Gastrocnemius medialis (tissue), 4 donors: ENCODE results near the gene JMJD1C. TPM values are rescaled to one million over a fixed set of nuclear protein-coding genes. Genes with fewer than 3 reads are reported as not detected.

Experiments used
- ATAC-seq, 2 donors: fragments of 150-250 bp; one replicate each; pipeline ENCODE4 v1.9.1; 2016
- DNase-seq, 2 donors: peaks; one replicate each; pipeline ENCODE4 v3.0.0-alpha.2; 2019
- H3K27ac ChIP-seq, 4 donors: fragments of 200-600 bp; sonication (generic); 1 replicate in 1 of 4; 2 replicates in 3 of 4; pipeline ENCODE4 v1.5.1; 2016 to 2018; ENCODE audit warnings: mild to moderate bottlenecking in 2 of 4, moderate library complexity in 1 of 4
- H3K27me3 ChIP-seq, 3 donors: fragments of 200-600 bp; sonication (generic) in 2 of 3; 1 replicate in 1 of 3; 2 replicates in 2 of 3; pipeline versions ENCODE4 v1.5.1 to v1.6.0; 2016 to 2019; ENCODE audit warnings: mild to moderate bottlenecking in 1 of 3, moderate library complexity in 1 of 3
- H3K36me3 ChIP-seq, 2 donors: fragments of 200-600 bp; sonication (generic) in 1 of 2; one replicate each; pipeline ENCODE4 v1.5.1; 2017 to 2018
- H3K4me1 ChIP-seq, 2 donors: fragments of 200-600 bp; sonication (generic) in 1 of 2; one replicate each; pipeline ENCODE4 v1.5.1; 2016 to 2017; ENCODE audit warnings: mild to moderate bottlenecking in 2 of 2
- H3K4me3 ChIP-seq, 4 donors: fragments of 200-600 bp; sonication (generic) in 3 of 4; 1 replicate in 1 of 4; 2 replicates in 3 of 4; pipeline ENCODE4 v1.5.1; 2016 to 2019; ENCODE audit warnings: mild to moderate bottlenecking in 2 of 4
- H3K9me3 ChIP-seq, 3 donors: fragments of 200-600 bp; sonication (generic) in 2 of 3; 1 replicate in 1 of 3; 2 replicates in 2 of 3; pipeline ENCODE4 v1.5.1; 2016 to 2019
- POLR2A ChIP-seq, 2 donors: fragments of 450-650 bp; IDR thresholded peaks; one replicate each; pipeline ENCODE4 v1.6.1; 2017; ENCODE audit warnings: antibody characterized with exemption in 2 of 2, mild to moderate bottlenecking in 2 of 2, moderate library complexity in 2 of 2
- in situ Hi-C, 4 donors: fragments of 200-750 bp; cut with MboI; loops; one replicate each; pipeline versions ENCODE4 v1.15.0 to v1.8.0; 2017; ENCODE audit warnings: low sequenced_read_pairs in 4 of 4
- intact Hi-C: fragments of 100-400 bp; cut with DNase I; formaldehyde crosslinking; loops from one replicate; pipeline ENCODE4 v1.15.1; 2023; ENCODE audit warnings: low total_unique reads
- total RNA-seq, 4 donors: library from RNA; depleted of rRNA; stranded (reverse); fragments of >200 nt; gene quantifications; one replicate each; pipeline versions ENCODE4 v1.1.0 to v1.2.3, GENCODE V29; 2016
- TF ChIP-seq, protein P1 (sequence below), 5 experiments: fragments of 450-650 bp in 3 of 5; fragments of 200-600 bp in 2 of 5; sonication (generic) in 2 of 5; IDR thresholded peaks in 4 of 5; conservative IDR thresholded peaks in 1 of 5; 1 replicate in 4 of 5; 2 replicates in 1 of 5; pipeline ENCODE4 v1.5.1; 2016 to 2019; ENCODE audit warnings: antibody characterized with exemption in 5 of 5, mild to moderate bottlenecking in 3 of 5, moderate library complexity in 3 of 5

The JMJD1C gene
- total RNA-seq, 4 donors from 2014 or later: 22.5 to 74.1 (median 46.9) TPM

DNA sequence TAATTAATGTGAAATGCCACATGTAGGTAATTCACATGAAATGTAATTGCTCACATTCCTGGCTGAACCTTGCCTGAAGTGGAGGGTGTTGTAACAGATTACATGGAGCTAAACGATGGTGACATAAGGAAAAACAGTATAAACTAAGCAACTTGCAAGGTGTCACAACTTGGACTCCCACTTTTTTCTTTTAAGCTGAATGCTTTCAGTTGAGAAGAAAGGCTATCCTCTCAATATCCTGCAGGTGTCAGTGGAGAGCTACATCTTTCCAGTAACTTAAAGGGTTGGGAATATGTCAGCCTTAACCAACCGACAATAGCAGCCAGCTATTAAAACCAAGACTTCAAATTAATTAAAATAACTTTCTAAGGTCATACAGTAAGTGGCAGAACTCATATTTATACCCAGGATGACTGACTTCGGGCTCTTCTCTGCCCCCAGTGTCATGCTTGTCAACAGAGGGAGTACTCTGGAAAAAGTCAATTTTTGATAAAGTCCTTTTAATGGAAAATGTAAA is 299.0 kb downstream of the JMJD1C start:
- H3K36me3 ChIP-seq: peaks cover 0 to 14% of the 10 kb centered on the region in 2 donors
- H3K4me1 ChIP-seq: peaks cover 0 to 11% of the 10 kb centered on the region in 2 donors
- no peak for DNase-seq
- H3K27ac ChIP-seq: peak overlapping the region in 1 of 4 donors; percentile 29
- H3K9me3 ChIP-seq: no peaks in the 10 kb centered on the region
- intact Hi-C loops (loop anchor here (1.0 to 5.0 kb wide), 5 partner anchors 101 to 651 kb away; partner anchors contain the start of gene JMJD1C), in situ Hi-C loops (loop anchor here in 3 of 4 donors (10.0 to 25.0 kb wide), 5 partner anchors 154 to 729 kb away; no protein-coding TSS in a partner anchor)
- peak; percentile 77 to 81 for ATAC-seq
- H3K4me3 ChIP-seq: no peak overlapping the region
- no peaks in the 10 kb centered on the region for H3K27me3 ChIP-seq
- TF ChIP-seq POLR2A (IDR thresholded peaks at IDR 0.05): no peak
- TF ChIP-seq, protein P1, sequence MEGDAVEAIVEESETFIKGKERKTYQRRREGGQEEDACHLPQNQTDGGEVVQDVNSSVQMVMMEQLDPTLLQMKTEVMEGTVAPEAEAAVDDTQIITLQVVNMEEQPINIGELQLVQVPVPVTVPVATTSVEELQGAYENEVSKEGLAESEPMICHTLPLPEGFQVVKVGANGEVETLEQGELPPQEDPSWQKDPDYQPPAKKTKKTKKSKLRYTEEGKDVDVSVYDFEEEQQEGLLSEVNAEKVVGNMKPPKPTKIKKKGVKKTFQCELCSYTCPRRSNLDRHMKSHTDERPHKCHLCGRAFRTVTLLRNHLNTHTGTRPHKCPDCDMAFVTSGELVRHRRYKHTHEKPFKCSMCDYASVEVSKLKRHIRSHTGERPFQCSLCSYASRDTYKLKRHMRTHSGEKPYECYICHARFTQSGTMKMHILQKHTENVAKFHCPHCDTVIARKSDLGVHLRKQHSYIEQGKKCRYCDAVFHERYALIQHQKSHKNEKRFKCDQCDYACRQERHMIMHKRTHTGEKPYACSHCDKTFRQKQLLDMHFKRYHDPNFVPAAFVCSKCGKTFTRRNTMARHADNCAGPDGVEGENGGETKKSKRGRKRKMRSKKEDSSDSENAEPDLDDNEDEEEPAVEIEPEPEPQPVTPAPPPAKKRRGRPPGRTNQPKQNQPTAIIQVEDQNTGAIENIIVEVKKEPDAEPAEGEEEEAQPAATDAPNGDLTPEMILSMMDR (IDR thresholded peaks at IDR 0.05 in 4 of 5, conservative IDR thresholded peaks at IDR 0.05 in 1 of 5): peak; percentile 67 to 85 (median 78)

DNA sequence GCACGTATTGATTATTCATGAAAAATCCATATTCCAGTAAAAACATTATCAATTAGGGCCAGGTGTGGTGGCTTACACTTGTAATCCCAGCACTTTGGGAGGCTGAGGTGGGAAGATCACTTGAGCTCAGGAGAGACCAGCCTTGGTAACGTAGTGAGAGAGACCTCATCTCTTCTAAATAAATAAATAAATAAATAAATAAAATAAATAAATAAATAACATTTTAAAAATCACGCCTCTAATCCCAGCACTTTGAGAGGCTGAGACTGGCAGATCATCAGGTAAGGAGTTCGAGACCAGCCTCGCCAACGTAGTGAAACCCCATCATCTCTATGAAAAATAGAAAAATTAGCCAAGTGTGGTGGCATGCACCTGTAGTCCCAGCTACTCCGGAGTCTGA is 300.5 kb downstream of the JMJD1C start:
- no peak for DNase-seq
- H3K27ac ChIP-seq: no peak overlapping the region
- peaks cover 0 to 11% of the 10 kb centered on the region in 2 donors for H3K4me1 ChIP-seq
- H3K9me3 ChIP-seq: no peaks in the 10 kb centered on the region
- ATAC-seq: no peak
- peaks cover 0 to 14% of the 10 kb centered on the region in 2 donors for H3K36me3 ChIP-seq
- intact Hi-C loops: loop anchor here (5.0 kb wide), 3 partner anchors 102 to 652 kb away; partner anchors contain the start of gene JMJD1C
- no peak overlapping the region for H3K4me3 ChIP-seq
- H3K27me3 ChIP-seq: no peaks in the 10 kb centered on the region
- in situ Hi-C loops: loop anchor here in 3 of 4 donors (10.0 to 25.0 kb wide), 5 partner anchors 153 to 728 kb away; no protein-coding TSS in a partner anchor
- TF ChIP-seq, protein P1 (IDR thresholded peaks at IDR 0.05 in 4 of 5, conservative IDR thresholded peaks at IDR 0.05 in 1 of 5): no peak
- no peak for TF ChIP-seq POLR2A (IDR thresholded peaks at IDR 0.05)

DNA sequence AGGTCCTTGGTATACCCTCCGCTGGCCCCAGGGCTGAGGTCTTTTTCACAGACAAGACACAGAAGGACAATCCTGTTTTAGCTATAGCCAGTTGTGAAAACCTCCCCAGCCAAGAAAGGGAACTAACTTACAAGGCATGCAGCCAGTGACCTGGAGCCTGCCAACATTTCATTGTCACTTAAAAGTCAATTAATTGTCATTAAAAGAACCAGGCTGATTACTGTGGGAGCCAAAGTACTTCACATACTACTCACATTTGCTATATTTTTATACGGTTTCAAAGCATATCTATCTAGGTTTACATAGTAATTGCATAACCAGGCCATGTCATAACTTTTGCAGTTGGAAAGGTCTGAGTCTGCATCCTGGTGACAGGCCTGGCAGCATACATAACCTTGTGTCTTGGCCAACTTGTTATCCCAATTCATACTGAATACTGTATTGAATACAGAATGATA is 301.6 kb downstream of the JMJD1C start:
- TF ChIP-seq POLR2A (IDR thresholded peaks at IDR 0.05): no peak
- TF ChIP-seq, protein P1 (IDR thresholded peaks at IDR 0.05 in 4 of 5, conservative IDR thresholded peaks at IDR 0.05 in 1 of 5): no peak
- ATAC-seq: peak in 1 of 2 donors; percentile 17
- Histone ChIP-seq H3K27ac (no peak overlapping the region), H3K4me1 (peaks cover 0 to 11% of the 10 kb centered on the region in 2 donors), H3K36me3 (peaks cover 0 to 14% of the 10 kb centered on the region in 2 donors), H3K27me3 (no peaks in the 10 kb centered on the region), H3K9me3 (no peaks in the 10 kb centered on the region), H3K4me3 (no peak overlapping the region)
- in situ Hi-C loops (loop anchor here in 3 of 4 donors (10.0 to 25.0 kb wide), 5 partner anchors 152 to 727 kb away; no protein-coding TSS in a partner anchor), intact Hi-C loops (no loop called here)
- no peak for DNase-seq

DNA sequence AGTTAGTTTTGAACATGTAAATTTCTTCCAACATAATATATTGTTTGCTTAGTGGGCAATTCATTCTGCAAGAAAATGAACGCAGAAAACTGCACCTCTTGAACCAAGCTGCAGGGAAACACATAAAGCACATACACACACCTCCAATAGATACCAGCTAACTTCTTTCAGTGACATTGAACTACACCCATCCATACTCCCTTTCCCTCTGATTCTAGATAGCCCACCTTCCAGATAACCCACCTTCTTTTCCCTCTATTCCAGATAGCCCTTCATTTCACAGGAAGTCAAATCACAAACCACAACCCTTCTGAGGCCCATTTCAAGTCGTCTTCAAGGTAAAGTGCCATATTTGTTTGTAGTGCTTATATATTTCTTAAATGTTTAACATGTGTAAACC is 304.2 kb downstream of the JMJD1C start:
- ATAC-seq (no peak), DNase-seq (no peak)
- TF ChIP-seq POLR2A (IDR thresholded peaks at IDR 0.05): no peak
- TF ChIP-seq, protein P1 (IDR thresholded peaks at IDR 0.05 in 4 of 5, conservative IDR thresholded peaks at IDR 0.05 in 1 of 5): no peak
- in situ Hi-C loops: loop anchor here in 3 of 4 donors (10.0 to 25.0 kb wide), 5 partner anchors 149 to 724 kb away; no protein-coding TSS in a partner anchor
- intact Hi-C loops: no loop called here
- H3K27me3 ChIP-seq: no peaks in the 10 kb centered on the region
- H3K27ac ChIP-seq: no peak overlapping the region
- no peaks in the 10 kb centered on the region for H3K9me3 ChIP-seq
- H3K4me1 ChIP-seq: peaks cover 4 to 7% of the 10 kb centered on the region in 2 donors
- H3K4me3 ChIP-seq: no peak overlapping the region
- H3K36me3 ChIP-seq: peaks cover 0 to 9% of the 10 kb centered on the region in 2 donors
